Kidney tubule cell (primary cell): ENCODE measurements around the gene RSAD1.
"Not testable (repeated sequence)": the region's sequence is repeated elsewhere in the genome, so short reads cannot be mapped to it uniquely, and the experiment has no call there.

Experiments
- DNase-seq: peaks from one replicate; pipeline ENCODE4 v3.0.0-alpha.2; 2018; ENCODE audit warnings: low spot score

Gene RSAD1

DNA sequence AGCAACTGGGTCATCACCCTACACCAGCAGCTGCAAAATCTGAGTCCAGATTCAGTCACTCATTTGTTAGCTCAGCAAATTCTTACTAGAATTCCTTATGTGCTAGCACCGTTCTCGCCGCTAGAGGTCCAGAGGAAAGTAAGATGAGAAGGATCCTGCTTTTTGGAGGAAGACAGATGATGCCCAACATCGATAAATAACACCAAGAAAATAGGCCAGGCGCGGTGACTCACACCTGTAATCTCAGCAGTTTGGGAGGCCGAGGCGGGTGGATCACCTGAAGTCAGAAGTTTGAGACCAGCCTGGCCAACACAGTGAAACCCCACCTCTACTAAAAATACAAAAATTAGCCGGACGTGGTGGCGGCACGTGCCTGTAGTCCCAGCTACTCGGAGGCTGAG, 5.9 kb upstream of the RSAD1 start:
- DNase-seq = peak; percentile 46

DNA sequence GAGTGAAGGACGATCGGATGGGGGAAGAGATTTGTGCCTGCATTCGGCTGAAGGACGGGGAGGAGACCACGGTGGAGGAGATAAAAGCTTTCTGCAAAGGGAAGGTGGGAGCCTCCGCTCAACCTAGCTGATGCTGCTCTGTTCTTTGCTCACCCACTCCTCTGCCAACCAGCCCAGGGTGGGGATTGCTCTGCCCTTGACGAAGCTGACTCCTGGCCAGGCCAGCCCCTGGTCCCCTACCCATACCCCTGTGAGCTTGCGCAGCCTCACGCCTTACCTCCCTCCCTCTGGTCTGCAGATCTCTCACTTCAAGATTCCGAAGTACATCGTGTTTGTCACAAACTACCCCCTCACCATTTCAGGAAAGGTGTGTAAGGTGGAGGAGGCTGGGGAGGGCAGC, 4.8 kb upstream of the RSAD1 start:
- no peak for DNase-seq

DNA sequence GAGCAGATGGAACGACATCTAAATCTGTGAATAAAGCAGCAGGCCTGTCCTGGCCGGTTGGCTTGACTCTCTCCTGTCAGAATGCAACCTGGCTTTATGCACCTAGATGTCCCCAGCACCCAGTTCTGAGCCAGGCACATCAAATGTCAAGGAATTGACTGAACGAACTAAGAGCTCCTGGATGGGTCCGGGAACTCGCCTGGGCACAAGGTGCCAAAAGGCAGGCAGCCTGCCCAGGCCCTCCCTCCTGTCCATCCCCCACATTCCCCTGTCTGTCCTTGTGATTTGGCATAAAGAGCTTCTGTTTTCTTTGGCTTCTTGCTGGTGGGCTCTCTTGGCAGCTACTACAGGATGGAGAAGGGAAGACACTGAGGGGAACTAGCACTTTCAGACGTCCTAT, 4.1 kb upstream of the RSAD1 start:
- no peak for DNase-seq

DNA sequence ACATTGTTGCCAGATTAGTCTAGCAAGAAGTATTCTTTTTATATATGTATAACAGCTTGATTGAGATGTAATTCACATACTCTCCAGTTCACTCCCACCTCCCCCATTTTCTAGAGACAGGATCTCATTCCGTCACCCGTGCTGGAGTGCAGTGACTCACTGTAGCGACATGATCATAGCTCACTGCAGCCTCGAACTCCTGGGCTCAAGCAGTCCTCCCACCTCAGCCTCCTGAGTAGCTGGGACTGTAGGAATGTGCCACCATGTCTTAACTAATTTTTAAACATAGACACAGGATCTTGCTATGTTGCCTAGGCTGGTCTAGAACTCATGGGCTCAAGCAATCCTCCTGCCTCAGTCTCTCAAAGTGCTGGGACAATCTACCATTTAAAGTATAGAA, 3.3 kb upstream of the RSAD1 start:
- no peak for DNase-seq

DNA sequence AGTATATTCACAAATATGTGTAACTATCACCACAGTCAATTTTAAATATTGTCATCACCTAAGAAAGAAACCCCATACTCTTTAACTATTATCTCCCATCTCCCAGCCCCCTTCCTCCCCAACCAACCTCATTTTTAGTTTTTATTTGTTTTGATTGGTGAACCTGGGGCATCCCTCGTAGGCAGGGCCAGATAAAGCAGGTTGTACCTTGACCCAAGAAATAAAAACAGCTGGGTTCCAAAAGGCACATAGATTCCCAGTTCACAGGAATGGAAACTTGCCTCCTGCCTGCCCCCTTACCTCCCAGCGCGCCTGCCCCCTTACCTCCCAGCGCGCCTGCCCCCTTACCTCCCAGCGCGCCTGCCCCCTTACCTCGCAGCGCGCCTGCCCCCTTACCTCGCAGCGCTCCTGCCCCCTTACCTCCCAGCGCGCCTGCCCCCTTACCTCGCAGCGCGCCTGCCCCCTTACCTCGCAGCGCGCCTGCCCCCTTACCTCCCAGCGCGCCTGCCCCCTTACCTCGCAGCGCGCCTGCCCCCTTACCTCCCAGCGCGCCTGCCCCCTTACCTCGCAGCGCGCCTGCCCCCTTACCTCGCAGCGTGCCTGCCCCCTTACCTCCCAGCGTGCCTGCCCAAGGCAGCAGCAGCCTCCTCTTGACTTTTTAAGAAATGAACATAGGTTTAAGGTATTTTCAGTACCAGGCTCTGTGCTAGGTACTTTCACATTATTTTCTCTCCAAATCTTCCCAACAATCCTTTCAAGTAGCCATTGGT, 2.7 kb upstream of the RSAD1 start:
- DNase-seq = not testable (repeated sequence)

DNA sequence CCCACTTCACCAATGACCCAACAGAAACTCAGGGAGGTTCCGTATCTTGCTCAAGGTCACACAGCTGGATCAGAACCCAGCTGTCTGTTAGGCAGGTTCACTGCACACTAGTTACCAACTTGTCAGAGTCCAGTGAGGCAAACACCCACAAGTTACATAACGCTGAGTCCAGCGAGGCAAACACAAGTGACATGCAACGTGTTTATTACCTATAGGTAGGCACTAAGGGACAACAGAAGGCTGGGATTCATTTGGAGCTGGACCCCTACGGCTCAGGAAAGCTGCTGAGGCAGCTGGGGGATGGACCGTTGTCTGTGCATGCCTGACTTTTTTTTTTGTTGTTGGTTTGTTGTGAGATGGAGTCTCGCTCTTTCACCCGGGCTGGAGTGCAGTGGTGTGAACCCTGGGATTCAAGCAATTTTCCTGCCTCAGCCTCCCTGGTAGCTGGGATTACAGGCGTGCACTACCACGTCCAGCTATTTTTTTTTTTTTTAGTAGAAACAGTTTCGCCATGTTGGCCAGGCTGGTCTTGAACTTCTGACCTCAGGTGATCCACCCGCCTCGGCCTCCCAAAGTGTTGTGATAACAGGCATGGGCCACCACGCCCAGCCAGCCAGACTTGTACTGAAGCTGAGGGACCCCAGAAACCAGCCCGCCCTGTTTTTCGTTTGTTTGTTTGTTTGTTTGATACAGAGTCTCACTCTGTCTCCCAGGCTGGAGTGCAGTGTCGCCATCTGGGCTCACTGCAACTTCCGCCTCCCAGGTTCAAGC, 1.9 kb upstream of the RSAD1 start:
- no peak for DNase-seq

DNA sequence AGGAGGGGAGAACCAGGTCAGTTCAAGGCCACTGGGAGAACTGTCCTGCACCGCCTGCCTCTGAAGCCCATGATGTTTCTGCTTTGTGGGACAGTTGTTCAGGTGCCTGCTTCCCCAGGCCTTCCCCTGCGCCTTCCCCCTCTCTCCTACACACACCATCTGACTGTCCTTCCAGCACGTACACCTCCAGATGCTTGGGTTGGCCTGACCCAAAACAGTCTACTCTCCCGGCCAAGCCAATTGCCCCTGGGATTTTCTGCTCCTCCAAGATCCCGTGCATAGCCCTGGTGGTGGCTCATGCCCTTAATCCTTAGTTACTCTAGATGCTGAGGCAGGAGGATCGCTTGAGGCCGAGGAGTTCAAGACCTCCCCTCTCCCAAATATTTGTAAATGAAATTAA, 684 bp upstream of the RSAD1 start:
- no peak for DNase-seq

DNA sequence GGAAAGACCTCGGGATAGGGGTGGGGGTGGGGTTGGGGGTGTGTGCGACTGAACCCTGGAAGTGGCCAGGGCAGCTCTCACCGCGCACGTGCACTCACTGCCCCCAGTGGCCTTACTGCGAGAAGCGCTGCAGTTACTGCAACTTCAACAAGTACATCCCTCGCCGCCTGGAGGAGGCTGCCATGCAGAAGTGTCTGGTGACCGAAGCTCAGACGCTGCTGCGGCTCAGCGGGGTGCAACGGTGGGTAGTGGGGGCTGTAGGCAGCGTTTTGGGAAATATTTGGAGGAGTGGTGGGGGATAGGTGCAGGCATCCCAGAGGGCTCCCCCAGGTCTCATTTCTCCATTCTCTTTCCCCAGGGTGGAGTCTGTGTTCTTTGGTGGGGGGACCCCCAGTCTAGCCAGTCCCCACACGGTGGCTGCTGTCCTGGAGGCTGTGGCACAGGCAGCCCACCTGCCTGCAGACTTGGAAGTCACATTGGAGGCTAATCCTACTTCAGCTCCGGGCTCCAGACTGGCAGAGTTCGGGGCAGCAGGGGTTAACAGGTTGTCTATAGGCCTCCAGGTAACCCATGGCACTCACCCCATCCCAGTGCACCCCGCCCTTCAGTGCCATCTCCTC, 972 bp downstream of the RSAD1 start:
- DNase-seq = peak; percentile 83

DNA sequence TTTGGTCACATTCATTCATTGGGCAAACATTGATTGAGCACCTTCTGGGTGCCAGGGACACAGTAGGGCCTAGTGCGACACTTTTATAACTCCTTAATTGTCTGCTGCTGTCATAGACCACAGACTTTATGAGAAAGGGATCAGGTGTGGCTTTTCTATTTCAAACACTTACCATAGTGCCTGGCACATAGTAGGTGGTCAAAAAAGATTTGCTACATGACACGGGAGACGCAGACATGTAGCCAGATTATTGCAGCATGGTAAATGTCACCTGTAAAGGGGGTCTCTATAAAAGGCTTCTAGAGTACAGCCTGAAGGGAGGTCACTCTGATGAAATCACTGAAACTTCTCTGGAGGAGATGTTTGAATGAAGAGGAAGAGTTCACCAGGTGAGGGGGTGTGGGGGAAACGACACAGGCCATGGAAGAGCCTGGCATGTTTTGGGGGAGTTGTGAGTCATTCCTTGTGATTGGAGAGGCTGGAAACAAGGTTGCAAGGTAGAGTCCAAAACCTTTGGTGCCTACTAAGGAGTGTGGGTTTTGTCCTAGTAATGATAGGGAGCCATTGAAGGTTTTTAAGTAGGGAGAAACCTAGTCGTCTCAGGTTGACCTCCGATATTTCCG, 1.6 kb downstream of the RSAD1 start:
- DNase-seq = no peak

DNA sequence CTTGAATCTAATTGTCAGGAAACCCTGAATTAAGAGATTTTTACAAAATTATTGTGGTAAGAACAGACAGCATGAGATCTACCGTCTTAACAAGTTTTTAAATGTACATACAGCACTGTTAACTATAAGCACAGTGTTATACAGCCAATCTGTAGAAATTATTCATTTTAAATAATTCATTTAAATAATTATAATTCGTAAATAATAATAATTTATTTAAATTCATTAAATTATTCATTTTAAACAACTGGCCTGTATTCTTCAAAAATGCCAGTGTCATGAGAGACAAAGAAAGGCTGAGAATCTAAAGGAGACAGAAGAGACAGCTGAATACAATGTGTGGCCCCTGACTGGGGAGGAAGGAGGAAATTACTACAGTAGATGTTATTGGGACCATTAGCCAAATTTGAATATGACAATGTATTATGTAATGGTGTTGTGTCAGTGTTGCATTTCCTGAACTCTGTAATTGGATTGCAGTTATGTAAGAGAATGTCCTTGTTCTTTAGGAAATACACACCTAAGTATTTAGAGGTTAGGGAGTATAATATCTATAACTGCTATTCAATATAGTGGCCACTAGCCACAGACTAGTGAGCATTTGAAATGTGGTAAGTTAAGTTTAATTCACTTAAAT, 2.3 kb downstream of the RSAD1 start:
- DNase-seq = no peak

DNA sequence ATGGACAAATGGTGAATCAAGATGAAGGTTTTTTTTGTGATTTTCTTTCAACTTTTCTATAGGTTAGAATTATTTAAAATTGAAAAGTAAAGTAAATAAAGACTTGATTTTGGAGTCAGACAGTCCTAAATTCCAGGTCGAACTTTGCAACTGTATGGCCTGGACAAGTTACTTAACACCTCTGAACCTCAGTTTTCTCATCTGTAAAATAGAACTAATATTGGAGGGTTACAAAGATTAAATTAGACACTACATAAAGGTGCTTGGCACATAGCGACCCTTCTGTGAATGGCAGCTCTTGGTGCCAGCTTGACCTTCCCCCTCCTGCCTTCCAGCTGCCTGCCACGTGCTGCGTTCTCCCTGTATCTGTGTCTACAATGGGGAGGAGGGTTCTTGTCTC, 3.0 kb downstream of the RSAD1 start:
- DNase-seq = no peak

DNA sequence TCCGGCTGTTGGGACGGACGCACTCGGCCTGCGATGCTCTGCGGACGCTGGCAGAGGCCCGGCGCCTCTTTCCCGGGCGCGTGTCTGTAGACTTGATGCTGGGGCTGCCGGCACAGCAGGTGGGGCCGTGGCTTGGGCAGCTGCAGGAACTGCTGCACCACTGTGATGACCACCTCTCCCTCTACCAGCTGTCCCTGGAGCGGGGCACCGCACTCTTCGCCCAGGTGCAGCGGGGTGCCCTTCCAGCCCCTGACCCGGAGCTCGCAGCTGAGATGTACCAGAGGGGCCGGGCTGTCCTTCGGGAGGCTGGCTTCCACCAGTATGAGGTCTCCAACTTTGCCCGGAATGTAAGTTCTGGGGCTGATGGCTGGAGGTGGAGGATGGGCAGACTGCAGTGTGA, 3.5 kb downstream of the RSAD1 start:
- no peak for DNase-seq

DNA sequence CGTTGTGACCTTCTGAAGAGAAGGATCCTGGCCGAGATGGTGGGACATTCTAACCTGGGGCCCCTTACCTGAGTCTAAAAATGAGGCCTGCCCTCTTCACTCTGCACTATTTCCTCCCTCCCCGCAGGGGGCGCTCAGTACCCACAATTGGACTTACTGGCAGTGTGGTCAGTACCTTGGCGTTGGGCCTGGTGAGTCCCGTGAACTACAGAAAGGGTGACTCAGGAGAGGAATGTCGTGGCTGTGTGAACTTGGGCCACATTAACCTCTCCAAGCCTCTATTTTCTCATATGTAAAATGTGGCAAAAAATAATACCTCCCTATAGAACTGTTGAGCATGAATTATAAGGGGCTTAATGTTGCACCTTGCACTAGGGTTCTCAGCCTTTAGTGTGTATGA, 3.9 kb downstream of the RSAD1 start:
- DNase-seq = peak; percentile 96

DNA sequence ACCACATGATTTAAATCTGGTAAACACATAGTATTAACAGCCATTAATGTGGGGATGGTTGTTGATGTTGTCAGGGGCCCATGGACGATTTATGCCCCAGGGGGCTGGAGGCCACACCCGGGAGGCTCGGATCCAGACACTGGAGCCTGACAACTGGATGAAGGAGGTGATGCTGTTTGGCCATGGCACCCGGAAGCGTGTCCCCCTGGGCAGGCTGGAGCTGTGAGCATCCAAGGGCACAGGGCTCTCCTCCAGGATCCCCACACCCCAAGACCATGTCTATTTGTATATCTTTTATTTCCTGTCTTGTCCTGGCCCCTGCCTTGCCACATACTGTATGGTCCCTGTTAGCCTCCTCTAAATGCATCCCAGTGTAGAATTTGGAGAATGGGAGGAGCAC, 4.6 kb downstream of the RSAD1 start:
- DNase-seq = no peak

DNA sequence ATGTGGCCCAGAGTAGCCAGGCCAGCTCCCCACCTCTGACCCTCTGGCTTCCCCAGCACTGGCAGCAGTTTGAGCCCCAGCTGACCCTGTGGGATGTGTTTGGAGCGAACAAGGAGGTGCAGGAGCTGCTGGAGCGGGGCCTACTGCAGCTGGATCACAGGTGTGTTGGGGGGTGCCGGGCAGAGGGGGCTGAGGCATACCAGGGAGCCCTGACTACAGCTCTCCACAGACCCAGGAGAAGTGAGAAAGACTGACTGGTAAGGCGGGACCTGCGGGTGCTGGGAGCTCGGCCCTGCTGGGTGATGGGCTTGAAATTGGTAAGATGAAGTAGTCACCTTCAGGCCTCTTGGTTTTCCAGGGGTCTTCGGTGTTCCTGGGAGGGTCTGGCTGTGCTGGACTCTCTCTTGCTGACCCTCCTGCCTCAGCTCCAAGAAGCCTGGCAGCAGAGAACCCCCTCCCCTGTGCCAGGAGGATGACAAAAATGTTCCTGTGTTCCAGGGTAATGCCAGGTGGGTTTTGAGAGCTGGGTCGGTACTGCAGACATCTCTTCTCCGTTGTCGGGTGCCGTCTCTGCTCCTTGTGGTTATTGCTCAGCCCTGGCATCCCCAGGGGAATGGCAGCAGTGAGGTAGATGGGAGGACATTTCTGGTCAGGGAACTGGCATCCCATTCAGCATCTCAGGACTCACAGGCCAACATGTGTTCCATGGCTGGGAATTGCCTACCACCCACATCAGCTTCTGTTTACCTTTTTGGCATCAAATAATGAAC, 5.9 kb downstream of the RSAD1 start:
- no peak for DNase-seq

DNA sequence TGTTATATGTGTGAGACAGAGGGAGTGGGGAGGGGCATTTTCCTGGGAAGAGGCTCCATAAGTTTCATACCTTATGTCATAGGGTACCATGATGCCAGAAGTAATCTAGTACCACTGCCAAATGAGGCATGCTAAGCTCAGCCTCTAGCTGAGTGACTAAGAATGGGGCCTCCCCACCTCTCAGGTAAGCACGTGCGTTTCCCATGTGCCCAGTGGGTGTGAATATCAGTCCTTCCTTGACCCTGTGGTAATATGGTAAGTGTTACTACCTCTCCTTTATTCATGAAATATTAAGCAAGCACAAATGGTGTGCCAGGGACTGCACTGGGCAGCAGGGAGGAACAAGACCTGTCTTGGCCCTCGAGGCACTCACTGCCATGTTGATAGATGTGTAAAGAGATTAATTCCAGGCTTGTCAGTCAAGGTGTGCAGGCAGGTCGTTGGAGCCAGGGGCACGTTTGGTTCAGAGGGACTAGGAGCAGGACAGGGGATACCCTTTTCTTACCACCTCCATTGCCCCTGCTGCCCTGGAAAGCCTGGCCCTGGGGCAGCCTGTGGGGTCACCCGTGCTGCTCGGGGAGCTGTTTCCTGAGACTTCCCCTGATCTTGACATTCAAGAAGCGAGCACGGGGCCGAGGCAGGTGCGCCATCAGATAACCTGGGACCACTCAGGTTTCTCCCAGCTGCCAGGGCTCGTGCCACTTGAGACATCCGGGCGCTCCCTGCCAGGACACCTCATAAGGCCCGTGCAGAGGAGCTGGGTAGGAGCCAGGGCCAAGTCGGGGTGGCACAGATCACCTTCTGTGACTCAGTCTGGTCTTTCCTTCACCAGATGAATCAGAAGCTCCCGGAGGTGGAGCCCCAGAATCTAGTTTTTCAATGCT, 8.8 kb downstream of the RSAD1 start:
- peak; percentile 61 for DNase-seq

DNA sequence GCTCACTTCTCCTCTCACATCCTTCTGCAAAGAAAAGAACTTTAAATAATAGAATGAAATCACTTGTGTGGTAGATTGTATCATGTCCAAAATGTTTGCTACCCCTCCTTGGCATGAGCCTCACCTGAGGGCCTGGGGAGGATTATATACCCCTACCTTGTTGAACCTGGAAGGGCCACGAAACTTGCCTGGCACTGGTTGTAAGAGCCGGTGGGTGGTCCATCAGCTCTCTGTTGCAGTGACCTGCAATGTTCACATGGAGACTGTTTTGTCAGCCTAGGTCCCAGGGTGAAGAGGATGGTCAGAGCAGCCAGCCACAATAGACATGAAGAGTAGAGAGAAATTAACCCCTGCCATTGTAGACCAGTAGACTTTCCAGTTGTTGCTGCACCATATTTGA, 10.2 kb downstream of the RSAD1 start:
- no peak for DNase-seq

DNA sequence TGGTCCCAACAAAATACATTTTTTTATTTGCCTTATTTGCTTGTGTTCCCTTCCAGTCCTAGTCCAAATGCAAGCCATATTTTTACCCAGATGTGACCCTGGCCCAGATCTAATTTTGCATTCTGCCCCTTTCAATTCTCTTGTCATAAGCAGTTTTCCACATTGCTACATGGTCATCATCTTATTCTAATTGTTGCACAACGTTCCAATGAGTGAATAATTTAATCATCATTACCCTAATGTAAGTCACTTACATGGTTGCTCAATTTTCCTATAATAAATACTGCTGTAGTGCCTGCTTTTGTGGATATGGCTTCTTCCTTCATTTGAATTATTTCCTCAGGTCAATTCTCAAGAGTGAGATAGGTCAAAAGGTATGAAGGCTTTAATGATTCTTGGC, 12.8 kb downstream of the RSAD1 start:
- no peak for DNase-seq

DNA sequence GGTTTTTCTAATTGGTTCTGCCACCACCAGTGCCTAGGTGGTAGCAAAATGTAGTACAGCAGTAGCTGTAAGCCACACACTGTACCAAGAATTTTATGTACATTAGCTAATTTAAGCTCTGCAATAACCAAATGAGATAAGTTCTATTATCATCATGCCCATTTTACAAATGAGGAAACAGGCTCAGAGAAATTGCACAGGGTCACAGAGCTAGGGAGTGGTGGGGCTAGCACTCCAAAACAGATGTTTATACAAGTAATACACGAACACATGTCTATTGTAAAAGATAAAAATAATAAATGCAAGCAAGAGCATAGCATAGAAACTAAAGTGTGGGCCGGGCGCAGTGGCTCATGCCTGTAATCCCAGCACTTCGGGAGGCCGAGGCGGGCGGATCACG, 13.6 kb downstream of the RSAD1 start:
- no peak for DNase-seq

DNA sequence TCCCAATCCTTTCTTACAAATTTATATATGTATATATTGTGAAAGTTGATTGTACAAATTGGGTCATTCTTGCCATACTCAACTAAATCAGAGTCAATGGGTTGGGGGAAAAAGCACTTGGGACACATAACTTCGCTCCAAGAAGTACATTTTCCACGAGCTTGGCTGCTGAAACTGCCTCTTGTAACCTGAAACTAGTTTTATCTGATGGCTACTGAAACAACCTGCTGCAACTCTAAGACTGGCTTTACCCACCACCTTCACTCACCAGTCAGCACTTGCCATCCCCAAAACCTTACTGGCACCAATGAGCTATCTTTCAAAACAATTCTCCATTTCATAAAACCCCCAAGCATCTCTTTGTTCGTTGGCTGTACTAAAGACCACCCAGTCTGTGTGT, 15.1 kb downstream of the RSAD1 start:
- DNase-seq = no peak
